Activated CD8-positive, alpha-beta memory T cell treated with anti-CD3 and anti-CD28 coated beads for 36 hours (primary cell): ENCODE data around the gene PCDHGB1. TPM values are rescaled to one million over a fixed set of nuclear protein-coding genes. Genes with fewer than 3 reads are reported as not detected.

ENCODE experiments used
- CTCF ChIA-PET: fragments of 350-600 bp; sonication (Branson Sonifier 250); formaldehyde crosslinking; loops from one replicate; lab custom pipeline; 2021; ENCODE audit warnings: antibody characterized with exemption; lab: Charles Lee
- POLR2A ChIA-PET: fragments of 350-600 bp; sonication (Branson Sonifier 250); formaldehyde crosslinking; loops from one replicate; lab custom pipeline; 2021; ENCODE audit warnings: antibody characterized with exemption; lab: Charles Lee
- total RNA-seq, 2 experiments: library from RNA; stranded (reverse); gene quantifications; one replicate each; pipeline ENCODE4 v1.2.3, GENCODE V29; 2021

The PCDHGB1 gene
- total RNA-seq, 2 experiments from 2014 or later: not detected

GRCh38 chr5:141398608-141399007 is 48.7 kb downstream of the PCDHGB1 start:
- ChIA-PET POLR2A (no interaction called here), CTCF (no interaction called here)

GRCh38 chr5:141399555-141400258 is 49.8 kb downstream of the PCDHGB1 start:
- ChIA-PET POLR2A (no interaction called here), CTCF (no interaction called here)

Other genes starting within 250 kb of the PCDHGB1 start
- not detected for gene PCDHB3, start 249.6 kb upstream of the PCDHGB1 start, total RNA-seq
- gene PCDHB4, start 228.3 kb upstream of the PCDHGB1 start, total RNA-seq: not detected
- gene PCDHB5, start 214.9 kb upstream of the PCDHGB1 start, total RNA-seq: not detected
- not detected for gene PCDHB6, start 200.0 kb upstream of the PCDHGB1 start, total RNA-seq
- gene PCDHB7, start 177.5 kb upstream of the PCDHGB1 start, total RNA-seq: not detected
- not detected for gene PCDHB8, start 172.3 kb upstream of the PCDHGB1 start, total RNA-seq
- gene PCDHB16, start 167.7 kb upstream of the PCDHGB1 start, total RNA-seq: not detected
- gene PCDHB9, start 162.9 kb upstream of the PCDHGB1 start, total RNA-seq: not detected
- gene PCDHB10, start 157.7 kb upstream of the PCDHGB1 start, total RNA-seq: not detected
- not detected for gene PCDHB11, start 150.5 kb upstream of the PCDHGB1 start, total RNA-seq
- not detected for gene PCDHB12, start 141.4 kb upstream of the PCDHGB1 start, total RNA-seq
- gene PCDHB13, start 136.2 kb upstream of the PCDHGB1 start, total RNA-seq: not detected
- not detected for gene PCDHB14, start 126.8 kb upstream of the PCDHGB1 start, total RNA-seq
- not detected for gene PCDHB15, start 104.7 kb upstream of the PCDHGB1 start, total RNA-seq
- under 1 TPM; 0.19 to 0.21 TPM for gene SLC25A2, start 46.0 kb upstream of the PCDHGB1 start, total RNA-seq
- 10 to 100 TPM; 57.1 to 58.0 TPM for gene TAF7, start 29.3 kb upstream of the PCDHGB1 start, total RNA-seq
- under 1 TPM; 0.04 to 0.06 TPM for gene PCDHGA1, start 19.6 kb upstream of the PCDHGB1 start, total RNA-seq
- under 1 TPM in 1 of 2 experiments, not detected in 1; 0.04 TPM for gene PCDHGA2, start 11.3 kb upstream of the PCDHGB1 start, total RNA-seq
- not detected for gene PCDHGA3, start 6.3 kb upstream of the PCDHGB1 start, total RNA-seq
- under 1 TPM in 1 of 2 experiments, not detected in 1; 0.15 TPM for gene PCDHGA4, start 4.9 kb downstream of the PCDHGB1 start, total RNA-seq
- under 1 TPM; 0.23 to 0.25 TPM for gene PCDHGB2, start 9.9 kb downstream of the PCDHGB1 start, total RNA-seq
- under 1 TPM; 0.06 to 0.13 TPM for gene PCDHGA5, start 14.1 kb downstream of the PCDHGB1 start, total RNA-seq
- under 1 TPM; 0.17 to 0.19 TPM for gene PCDHGB3, start 20.1 kb downstream of the PCDHGB1 start, total RNA-seq
- gene PCDHGA6, start 23.8 kb downstream of the PCDHGB1 start, total RNA-seq: under 1 TPM; 0.06 to 0.13 TPM
- under 1 TPM in 1 of 2 experiments, not detected in 1; 0.06 TPM for gene PCDHGA7, start 32.6 kb downstream of the PCDHGB1 start, total RNA-seq
- gene PCDHGB4, start 37.6 kb downstream of the PCDHGB1 start, total RNA-seq: under 1 TPM; 0.04 to 0.06 TPM
- not detected for gene PCDHGA8, start 42.5 kb downstream of the PCDHGB1 start, total RNA-seq
- gene PCDHGB5, start 47.8 kb downstream of the PCDHGB1 start, total RNA-seq: under 1 TPM; 0.15 to 0.19 TPM
- gene PCDHGA9, start 52.7 kb downstream of the PCDHGB1 start, total RNA-seq: not detected
- gene PCDHGB6, start 57.9 kb downstream of the PCDHGB1 start, total RNA-seq: under 1 TPM; 0.04 to 0.06 TPM
- under 1 TPM; 0.08 to 0.11 TPM for gene PCDHGA10, start 62.9 kb downstream of the PCDHGB1 start, total RNA-seq
- gene PCDHGB7, start 67.6 kb downstream of the PCDHGB1 start, total RNA-seq: not detected
- not detected for gene PCDHGA11, start 71.0 kb downstream of the PCDHGB1 start, total RNA-seq
- under 1 TPM; 0.08 to 0.10 TPM for gene PCDHGA12, start 80.4 kb downstream of the PCDHGB1 start, total RNA-seq
- gene PCDHGC3, start 125.9 kb downstream of the PCDHGB1 start, total RNA-seq: under 1 TPM in 1 of 2 experiments, not detected in 1; 0.13 TPM
- gene PCDHGC4, start 134.9 kb downstream of the PCDHGB1 start, total RNA-seq: not detected
- gene PCDHGC5, start 139.0 kb downstream of the PCDHGB1 start, total RNA-seq: not detected